GF-D8 (cell line): Measurements from ENCODE around the gene ACSS1.

ENCODE experiments used
- DNase-seq: peaks from one replicate; lab custom pipeline; 2025; lab: John Stamatoyannopoulos, UW

Gene ACSS1

GRCh38 chr20:25058051-25058846 lies at the start of gene ACSS1:
ACSS1 (minus strand) TSS chr20:25058139; CDS start chr20:25058102, 37 bp downstream.
- DNase-seq, result peak; percentile 54

GRCh38 chr20:25103526-25103925 lies 45.6 kb upstream of the ACSS1 start:
- DNase-seq, result no peak

GRCh38 chr20:25100914-25101313 lies 43.0 kb upstream of the ACSS1 start:
- no peak for DNase-seq

GRCh38 chr20:25099601-25100140 lies 41.7 kb upstream of the ACSS1 start:
- no peak for DNase-seq

- DNase-seq, result no peak
Observed at GRCh38 chr20:25097498-25097897, 39.6 kb upstream of the ACSS1 start.

- DNase-seq, result no peak
Observed at GRCh38 chr20:25090492-25091429, 32.8 kb upstream of the ACSS1 start.

- DNase-seq, result no peak
Observed at GRCh38 chr20:25089662-25090061, 31.7 kb upstream of the ACSS1 start.

GRCh38 chr20:25089096-25089495 lies 31.2 kb upstream of the ACSS1 start:
- no peak for DNase-seq

GRCh38 chr20:25088267-25088666 lies 30.3 kb upstream of the ACSS1 start:
- DNase-seq, result no peak

GRCh38 chr20:25087186-25087929 lies 29.4 kb upstream of the ACSS1 start:
- DNase-seq, result no peak

GRCh38 chr20:25085756-25086495 lies 28.0 kb upstream of the ACSS1 start:
- no peak for DNase-seq

GRCh38 chr20:25084626-25085187 lies 26.8 kb upstream of the ACSS1 start:
- no peak for DNase-seq

- DNase-seq, result no peak
Observed at GRCh38 chr20:25083773-25084625, 26.1 kb upstream of the ACSS1 start.

- DNase-seq, result no peak
Observed at GRCh38 chr20:25083141-25083772, 25.3 kb upstream of the ACSS1 start.

GRCh38 chr20:25082498-25082873 lies 24.5 kb upstream of the ACSS1 start:
- no peak for DNase-seq

- no peak for DNase-seq
Observed at GRCh38 chr20:25081730-25082497, 24.0 kb upstream of the ACSS1 start, which contains the start of gene VSX1. VSX1 (minus strand) TSS chr20:25082141; CDS start chr20:25082096, 45 bp downstream.

- no peak for DNase-seq
Observed at GRCh38 chr20:25081065-25081729, 23.3 kb upstream of the ACSS1 start.

- no peak for DNase-seq
Observed at GRCh38 chr20:25079171-25079570, 21.2 kb upstream of the ACSS1 start.
